Measurements from ENCODE around the gene TCEA2.
"Not testable (repeated sequence)": the region's sequence is repeated elsewhere in the genome, so short reads cannot be mapped to it uniquely, and the experiment has no call there.

The TCEA2 gene

DNA sequence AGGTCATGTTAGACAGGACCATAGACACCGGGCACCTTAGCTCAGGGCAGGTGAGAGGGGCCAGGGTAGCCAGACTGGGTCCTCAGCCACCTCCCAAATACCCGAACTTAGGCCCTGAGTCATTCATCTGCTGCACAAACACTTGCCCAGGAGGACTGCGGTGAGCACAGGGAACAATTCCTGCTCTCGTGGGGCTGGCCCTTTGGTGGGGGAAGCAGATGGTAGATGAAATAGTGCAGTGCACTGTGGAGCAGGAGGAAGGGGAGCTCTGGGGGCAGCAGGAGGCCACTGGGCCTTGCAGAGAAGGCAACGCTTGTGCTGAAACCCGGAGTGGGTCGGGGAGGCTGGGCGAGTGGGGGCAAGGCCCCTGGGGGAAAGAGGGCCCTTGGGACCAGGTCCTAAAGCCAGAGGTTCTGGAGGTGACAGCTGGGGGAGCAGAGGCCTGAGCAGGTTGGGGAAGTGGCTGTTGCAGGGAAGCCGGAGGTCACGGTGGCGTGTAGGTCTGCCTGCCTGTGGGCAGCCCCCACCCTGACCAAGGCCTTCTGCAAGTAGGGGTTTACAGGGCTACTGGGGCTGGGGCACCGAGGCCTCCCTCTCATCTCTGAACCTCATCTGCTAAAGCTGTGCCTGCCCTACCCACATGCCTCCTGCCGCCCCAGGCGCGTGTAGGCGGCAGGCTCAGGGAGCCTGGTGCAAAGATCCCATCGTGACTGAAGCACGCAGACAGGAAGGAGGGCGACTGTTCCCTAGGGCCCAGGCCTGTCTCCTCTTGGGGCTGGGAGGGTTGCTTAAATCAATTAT, 49.0 kb downstream of the TCEA2 start:
- no peak for DNase-seq

DNA sequence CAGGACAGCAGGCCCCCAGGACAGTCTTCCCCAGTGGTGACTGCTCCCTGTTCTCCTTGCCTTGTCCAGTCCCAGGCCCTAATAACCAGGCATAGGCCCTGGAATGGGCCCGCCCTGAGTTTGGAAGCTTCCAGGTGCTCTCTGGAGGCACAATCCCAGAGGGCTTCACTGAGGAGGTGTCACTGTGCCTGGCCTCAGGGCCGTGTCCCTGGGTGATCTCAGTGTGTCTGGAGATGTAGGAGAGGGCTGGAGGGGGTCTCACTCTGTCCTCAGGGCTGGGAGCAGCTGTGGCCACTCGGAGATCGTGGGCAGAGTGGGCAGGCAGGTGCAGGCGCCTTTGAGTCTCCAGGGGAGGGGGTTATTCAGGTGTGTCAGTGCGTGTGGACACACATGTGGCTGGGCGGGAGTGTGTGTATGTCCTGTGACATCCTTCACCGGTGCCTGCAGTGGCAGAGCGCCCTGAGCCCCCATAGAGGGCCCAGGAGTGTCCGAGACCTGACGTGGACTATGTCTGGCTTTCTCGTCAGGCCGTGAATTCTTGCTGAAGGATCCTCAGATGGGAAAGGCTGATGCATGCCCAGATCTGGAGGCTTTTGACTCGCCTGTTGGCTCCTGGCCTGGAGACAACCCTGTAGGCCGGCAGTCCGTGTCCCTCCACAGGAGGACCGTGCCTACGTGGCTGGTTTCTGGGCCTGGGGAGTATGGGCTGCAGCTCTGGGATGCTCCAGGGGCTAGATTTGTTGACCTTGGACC, 49.9 kb downstream of the TCEA2 start:
- no peak for DNase-seq

GRCh38 chr20:64113444-64113775, 50.4 kb downstream of the TCEA2 start:
- no peak for DNase-seq

DNA sequence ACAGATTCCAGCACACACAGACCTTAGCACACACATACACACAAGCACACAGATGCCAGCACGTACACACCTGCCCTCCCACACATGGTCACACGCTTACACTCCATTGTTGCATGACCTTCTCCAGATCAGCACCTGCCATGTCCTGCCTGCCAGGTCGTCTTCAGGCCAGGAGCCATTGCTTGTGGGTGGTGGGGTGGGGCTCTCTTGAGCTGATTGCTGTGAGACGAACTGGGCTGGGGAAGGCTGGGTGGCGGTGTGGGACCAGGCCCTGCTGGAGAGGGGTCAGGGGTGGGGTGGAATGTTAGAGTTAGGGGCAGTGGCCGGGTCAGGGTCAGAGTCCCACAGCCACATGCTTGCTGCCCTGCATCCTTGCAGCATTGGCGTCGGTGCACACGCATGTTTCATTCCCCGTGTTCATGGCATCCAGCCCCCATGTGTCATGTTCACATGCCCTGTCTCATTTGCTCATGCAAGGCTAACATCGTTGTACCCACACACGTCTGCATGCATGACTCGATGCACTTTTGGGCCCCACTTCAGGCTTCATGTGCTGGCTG, 50.9 kb downstream of the TCEA2 start:
- DNase-seq = no peak

GRCh38 chr20:64114356-64114971, 51.5 kb downstream of the TCEA2 start:
- DNase-seq = no peak

DNA sequence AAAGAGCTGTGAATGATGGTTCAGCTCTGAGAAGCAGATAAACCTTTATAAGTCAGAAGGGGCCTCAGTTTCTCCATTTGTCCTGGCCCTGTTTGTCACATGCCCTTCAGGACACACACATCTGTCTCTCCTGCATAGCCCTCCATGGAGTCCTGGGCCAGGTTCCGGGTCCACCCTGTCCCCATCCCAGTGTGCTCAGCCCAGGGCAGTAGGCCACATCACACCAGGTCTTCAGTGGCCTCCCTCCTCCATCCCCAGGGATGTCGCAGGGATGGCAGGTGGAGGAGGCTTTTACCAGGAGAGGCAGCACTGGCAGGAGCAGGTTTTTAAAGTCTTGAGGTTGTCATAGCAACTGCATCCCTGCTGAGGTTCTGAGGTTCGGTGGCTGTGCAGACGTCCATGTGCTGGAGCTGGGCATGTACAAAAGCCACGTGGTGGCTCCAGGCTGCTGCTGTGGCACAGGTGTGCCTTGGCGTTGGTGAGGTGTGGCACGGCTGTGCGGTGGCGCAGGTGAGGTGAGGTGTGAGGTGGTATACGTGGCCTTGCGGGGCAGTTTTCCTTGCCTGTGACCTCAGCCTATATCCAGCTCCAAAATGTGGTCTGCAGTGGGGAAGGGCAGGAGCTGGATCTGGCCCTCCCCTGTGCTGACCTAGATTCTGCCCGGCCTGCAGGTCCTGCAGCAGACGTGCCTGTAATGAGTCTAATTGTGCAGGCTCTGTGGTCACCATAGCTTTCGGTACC, 52.3 kb downstream of the TCEA2 start:
- DNase-seq = no peak

GRCh38 chr20:64116016-64116415, 53.0 kb downstream of the TCEA2 start:
- no peak for DNase-seq

- no peak for DNase-seq
These were observed 53.8 kb downstream of the TCEA2 start for GRCh38 chr20:64116541-64117431.

DNA sequence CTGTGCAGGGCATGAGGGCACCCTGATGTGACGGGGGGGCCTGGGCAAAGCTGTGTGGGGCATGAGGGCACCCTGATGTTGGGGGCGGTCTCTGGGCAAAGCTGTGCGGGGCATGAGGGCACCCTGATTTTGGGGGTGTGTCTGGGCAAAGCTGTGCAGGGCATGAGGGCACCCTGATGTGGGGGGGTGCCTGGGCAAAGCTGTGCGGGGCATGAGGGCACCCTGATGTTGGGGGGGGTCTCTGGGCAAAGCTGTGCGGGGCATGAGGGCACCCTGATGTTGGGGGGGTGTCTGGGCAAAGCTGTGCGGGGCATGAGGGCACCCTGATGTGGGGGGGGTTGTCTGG, 54.4 kb downstream of the TCEA2 start:
- not testable (repeated sequence) for DNase-seq

- DNase-seq = no peak
These were observed 56.3 kb downstream of the TCEA2 start for GRCh38 chr20:64119301-64119680.

GRCh38 chr20:64119681-64120341, 56.8 kb downstream of the TCEA2 start:
- DNase-seq = no peak

DNA sequence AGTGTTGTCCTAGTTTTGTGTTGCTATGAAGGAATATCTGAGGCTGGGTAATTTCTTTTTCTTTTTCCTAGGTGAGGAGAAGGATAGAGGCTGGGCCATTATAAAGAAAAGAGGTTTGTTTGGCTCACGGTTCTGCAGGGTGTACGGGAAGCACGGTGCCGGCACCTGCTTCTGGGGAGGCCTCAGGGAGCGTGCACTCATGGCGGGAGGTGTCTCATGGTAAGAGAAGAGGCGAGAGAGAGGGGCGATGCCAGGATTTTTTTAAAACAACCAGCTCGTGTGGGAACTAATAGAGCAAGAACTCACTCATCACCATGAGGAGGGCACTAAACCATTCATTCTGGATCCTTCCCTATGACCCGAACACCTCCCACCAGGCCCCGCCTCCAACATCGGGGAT, 58.6 kb downstream of the TCEA2 start:
- DNase-seq = no peak
